ENCODE results near the gene ARRDC2. TPM values are rescaled to one million over a fixed set of nuclear protein-coding genes. Genes with fewer than 3 reads are reported as not detected.
A peak's percentile ranks its signal among the peaks of the same experiment; 100 is the strongest.

Gene ARRDC2
- total and polyA plus RNA-seq, 2 of the 13 experiments (the other 11 are each of a cell fraction or from before 2014, with no cell fraction given) = 2.1 to 3.4 TPM

GRCh38 chr19:18013210-18014111 lies 5.5 kb downstream of the ARRDC2 start (continued):
- TF ChIP-seq, protein P1, sequence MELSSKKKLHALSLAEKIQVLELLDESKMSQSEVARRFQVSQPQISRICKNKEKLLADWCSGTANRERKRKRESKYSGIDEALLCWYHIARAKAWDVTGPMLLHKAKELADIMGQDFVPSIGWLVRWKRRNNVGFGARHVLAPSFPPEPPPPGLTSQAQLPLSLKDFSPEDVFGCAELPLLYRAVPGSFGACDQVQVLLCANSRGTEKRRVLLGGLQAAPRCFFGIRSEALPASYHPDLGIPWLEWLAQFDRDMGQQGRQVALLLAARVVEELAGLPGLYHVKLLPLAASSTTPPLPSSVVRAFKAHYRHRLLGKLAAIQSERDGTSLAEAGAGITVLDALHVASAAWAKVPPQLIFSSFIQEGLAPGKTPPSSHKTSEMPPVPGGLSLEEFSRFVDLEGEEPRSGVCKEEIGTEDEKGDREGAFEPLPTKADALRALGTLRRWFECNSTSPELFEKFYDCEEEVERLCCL (CRISPR knock-in tag; IDR thresholded peaks at IDR 0.05; ENCODE audit: borderline replicate concordance) = no peak
- no peak for TF ChIP-seq IRX3 (CRISPR knock-in tag; IDR thresholded peaks at IDR 0.05; ENCODE audit: borderline replicate concordance, low read depth)
- peak; percentile 82 for TF ChIP-seq HNRNPL (IDR thresholded peaks at IDR 0.05; ENCODE audit: low read depth, low read length)
- TF ChIP-seq, protein P2, sequence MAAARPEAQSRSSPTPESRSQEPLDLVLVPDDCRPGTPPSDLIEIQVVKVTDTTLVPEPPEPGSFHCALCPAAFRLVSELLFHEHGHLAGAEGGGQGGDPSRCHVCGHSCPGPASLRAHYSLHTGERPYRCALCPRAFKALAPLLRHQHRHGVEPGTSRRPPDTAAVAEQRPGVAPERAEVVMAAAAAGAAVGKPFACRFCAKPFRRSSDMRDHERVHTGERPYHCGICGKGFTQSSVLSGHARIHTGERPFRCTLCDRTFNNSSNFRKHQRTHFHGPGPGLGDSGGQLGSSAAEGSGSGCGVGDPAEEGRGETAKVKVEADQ (CRISPR knock-in tag; IDR thresholded peaks at IDR 0.05; ENCODE audit: borderline replicate concordance) = no peak
- TF ChIP-seq, protein P3, sequence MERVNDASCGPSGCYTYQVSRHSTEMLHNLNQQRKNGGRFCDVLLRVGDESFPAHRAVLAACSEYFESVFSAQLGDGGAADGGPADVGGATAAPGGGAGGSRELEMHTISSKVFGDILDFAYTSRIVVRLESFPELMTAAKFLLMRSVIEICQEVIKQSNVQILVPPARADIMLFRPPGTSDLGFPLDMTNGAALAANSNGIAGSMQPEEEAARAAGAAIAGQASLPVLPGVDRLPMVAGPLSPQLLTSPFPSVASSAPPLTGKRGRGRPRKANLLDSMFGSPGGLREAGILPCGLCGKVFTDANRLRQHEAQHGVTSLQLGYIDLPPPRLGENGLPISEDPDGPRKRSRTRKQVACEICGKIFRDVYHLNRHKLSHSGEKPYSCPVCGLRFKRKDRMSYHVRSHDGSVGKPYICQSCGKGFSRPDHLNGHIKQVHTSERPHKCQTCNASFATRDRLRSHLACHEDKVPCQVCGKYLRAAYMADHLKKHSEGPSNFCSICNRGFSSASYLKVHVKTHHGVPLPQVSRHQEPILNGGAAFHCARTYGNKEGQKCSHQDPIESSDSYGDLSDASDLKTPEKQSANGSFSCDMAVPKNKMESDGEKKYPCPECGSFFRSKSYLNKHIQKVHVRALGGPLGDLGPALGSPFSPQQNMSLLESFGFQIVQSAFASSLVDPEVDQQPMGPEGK (CRISPR knock-in tag; IDR thresholded peaks at IDR 0.05) = peak; percentile 82
- TF ChIP-seq, protein P4, sequence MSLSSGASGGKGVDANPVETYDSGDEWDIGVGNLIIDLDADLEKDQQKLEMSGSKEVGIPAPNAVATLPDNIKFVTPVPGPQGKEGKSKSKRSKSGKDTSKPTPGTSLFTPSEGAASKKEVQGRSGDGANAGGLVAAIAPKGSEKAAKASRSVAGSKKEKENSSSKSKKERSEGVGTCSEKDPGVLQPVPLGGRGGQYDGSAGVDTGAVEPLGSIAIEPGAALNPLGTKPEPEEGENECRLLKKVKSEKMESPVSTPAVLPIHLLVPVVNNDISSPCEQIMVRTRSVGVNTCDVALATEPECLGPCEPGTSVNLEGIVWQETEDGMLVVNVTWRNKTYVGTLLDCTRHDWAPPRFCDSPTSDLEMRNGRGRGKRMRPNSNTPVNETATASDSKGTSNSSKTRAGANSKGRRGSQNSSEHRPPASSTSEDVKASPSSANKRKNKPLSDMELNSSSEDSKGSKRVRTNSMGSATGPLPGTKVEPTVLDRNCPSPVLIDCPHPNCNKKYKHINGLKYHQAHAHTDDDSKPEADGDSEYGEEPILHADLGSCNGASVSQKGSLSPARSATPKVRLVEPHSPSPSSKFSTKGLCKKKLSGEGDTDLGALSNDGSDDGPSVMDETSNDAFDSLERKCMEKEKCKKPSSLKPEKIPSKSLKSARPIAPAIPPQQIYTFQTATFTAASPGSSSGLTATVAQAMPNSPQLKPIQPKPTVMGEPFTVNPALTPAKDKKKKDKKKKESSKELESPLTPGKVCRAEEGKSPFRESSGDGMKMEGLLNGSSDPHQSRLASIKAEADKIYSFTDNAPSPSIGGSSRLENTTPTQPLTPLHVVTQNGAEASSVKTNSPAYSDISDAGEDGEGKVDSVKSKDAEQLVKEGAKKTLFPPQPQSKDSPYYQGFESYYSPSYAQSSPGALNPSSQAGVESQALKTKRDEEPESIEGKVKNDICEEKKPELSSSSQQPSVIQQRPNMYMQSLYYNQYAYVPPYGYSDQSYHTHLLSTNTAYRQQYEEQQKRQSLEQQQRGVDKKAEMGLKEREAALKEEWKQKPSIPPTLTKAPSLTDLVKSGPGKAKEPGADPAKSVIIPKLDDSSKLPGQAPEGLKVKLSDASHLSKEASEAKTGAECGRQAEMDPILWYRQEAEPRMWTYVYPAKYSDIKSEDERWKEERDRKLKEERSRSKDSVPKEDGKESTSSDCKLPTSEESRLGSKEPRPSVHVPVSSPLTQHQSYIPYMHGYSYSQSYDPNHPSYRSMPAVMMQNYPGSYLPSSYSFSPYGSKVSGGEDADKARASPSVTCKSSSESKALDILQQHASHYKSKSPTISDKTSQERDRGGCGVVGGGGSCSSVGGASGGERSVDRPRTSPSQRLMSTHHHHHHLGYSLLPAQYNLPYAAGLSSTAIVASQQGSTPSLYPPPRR (CRISPR knock-in tag; IDR thresholded peaks at IDR 0.05; ENCODE audit: borderline replicate concordance) = peak; percentile 28; the same call in 1 of the 2 replicates
- TF ChIP-seq MTF1 (CRISPR knock-in tag; IDR thresholded peaks at IDR 0.05) = no peak
- peak; percentile 60 for TF ChIP-seq RBM39 (IDR thresholded peaks at IDR 0.05; ENCODE audit: low read depth, low read length, poor library complexity, severe bottlenecking)
- TF ChIP-seq HMGA1 (CRISPR knock-in tag; conservative IDR thresholded peaks at IDR 0.05) = no peak
- TF ChIP-seq HMG20B (CRISPR knock-in tag; conservative IDR thresholded peaks at IDR 0.05) = peak; percentile 38; the same call in 1 of the 2 replicates
- TF ChIP-seq GATAD1 (CRISPR knock-in tag; IDR thresholded peaks at IDR 0.05) = no peak
- peak; percentile 29; the same call in 1 of the 2 replicates for TF ChIP-seq ZFP90 (CRISPR knock-in tag; IDR thresholded peaks at IDR 0.05; ENCODE audit: borderline replicate concordance)
- TF ChIP-seq ATF7 (IDR thresholded peaks at IDR 0.05) = peak; percentile 98
- TF ChIP-seq ATF7 (CRISPR knock-in tag; IDR thresholded peaks at IDR 0.05) = peak; percentile 97
- no peak for TF ChIP-seq SRF (IDR thresholded peaks at IDR 0.05; ENCODE audit: low read depth, low read length)
- TF ChIP-seq ZNF232 (CRISPR knock-in tag; IDR thresholded peaks at IDR 0.05; ENCODE audit: borderline replicate concordance) = peak; percentile 63; the same call in 1 of the 2 replicates
- TF ChIP-seq CCDC6 (CRISPR knock-in tag; IDR thresholded peaks at IDR 0.05) = 0 out of 2 replicates have a peak, but pooled peaks have one; percentile 51
- TF ChIP-seq ZKSCAN8 (CRISPR knock-in tag; IDR thresholded peaks at IDR 0.05; ENCODE audit: borderline replicate concordance) = peak; percentile 95; the same call in 1 of the 2 replicates
- TF ChIP-seq FOXJ3 (CRISPR knock-in tag; IDR thresholded peaks at IDR 0.05; ENCODE audit: borderline replicate concordance) = peak; percentile 44; the same call in 1 of the 2 replicates
